Activated effector memory CD4-positive, alpha-beta T cell treated with anti-CD3 and anti-CD28 coated beads, Interleukin-2, amount 50 U/mL, for 16 hours (primary cell): Measurements from ENCODE around the gene TTC21B.
"Not testable (repeated sequence)": the region's sequence is repeated elsewhere in the genome, so short reads cannot be mapped to it uniquely, and the experiment has no call there.

ENCODE experiments used
- DNase-seq: peaks from one replicate; pipeline ENCODE4 v3.0.0-alpha.2; 2020

The TTC21B gene

DNA sequence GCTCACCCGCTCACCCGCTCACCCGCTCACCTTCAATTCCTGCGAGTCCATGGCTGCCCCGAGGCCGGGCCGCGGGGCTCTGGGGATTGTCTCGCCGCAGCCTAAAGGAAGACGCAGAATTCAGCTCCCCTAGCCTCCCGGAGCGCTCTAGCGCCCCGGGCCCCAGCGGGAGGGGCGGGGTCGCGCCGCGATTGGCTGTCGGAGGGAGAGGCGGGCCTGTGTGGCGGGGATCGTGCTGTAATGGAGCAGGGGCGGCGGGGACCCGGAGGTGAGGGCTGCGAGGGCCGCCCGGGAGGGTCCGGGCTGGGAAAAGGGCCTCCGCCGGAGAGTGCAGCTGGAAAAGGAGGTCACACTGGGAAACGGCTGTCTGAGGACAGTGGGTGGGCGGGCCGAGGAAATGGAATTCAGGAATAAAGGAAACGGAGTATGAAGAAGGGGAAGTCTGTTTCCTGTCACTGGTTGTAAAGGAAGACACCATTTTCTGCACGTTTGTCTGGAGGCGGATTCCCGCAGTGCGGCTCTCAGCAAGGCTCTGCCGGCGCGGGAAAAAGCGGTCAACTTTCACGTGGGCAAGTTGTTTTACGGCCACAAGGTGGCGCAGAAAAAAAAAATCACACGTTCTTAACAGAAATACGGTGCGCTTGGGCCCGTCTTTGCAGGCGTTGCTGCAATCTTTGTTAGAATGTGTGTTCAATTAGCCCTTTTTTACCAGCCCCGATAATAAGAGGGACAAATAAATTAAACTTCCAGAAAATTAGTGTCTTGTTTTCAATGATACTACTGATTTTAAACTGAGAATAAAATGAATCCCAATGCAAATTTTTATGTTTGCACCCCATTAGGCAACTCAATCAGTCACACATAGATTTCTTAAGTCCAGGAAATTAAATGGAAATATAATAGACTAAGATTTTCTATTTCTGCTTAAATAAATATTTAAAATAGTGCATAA is at the start of gene TTC21B:
TSS of gene TTC21B (minus strand) at position 122 of the 952 bp plus-strand sequence. CDS start at position 51, 71 bp downstream.
- DNase-seq: peak; percentile 98

DNA sequence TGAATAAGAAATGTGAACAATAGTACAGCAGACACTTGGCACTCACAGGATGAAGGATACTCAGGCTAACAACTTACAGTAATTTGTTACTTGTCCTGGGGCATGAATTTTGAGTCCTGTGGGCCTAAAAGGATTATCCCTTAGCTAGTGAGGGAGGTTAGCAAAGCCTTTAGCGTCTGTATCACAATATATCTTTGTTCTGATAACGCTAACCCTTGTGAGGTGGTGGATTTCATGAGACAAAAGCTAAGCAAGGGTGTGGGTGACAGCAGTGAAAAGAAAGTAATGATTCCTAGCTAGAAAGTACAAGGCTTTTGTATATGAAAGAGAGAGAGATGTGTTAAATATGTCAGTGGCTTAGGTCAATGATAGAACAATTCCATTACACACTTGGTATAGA is 46.8 kb upstream of the TTC21B start:
- DNase-seq: no peak

DNA sequence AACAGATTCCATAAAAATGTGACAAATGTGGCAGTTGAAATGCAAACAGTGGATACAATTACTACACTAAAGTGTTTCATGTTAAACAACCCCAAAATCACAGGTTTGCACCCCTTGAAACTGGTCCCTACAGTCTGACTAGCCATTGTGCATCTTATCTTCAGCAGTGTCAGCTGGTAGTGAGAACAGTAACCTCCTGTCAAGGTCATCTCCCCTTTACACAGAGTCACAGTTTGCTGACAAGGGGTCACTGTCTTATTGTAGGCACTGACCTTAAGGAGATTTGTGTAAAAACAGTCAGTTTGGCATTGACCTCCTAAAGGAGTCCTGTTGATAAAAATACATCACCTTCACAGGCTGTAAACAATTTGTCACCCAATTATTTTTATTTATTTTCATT is 37.3 kb upstream of the TTC21B start:
- DNase-seq: no peak

DNA sequence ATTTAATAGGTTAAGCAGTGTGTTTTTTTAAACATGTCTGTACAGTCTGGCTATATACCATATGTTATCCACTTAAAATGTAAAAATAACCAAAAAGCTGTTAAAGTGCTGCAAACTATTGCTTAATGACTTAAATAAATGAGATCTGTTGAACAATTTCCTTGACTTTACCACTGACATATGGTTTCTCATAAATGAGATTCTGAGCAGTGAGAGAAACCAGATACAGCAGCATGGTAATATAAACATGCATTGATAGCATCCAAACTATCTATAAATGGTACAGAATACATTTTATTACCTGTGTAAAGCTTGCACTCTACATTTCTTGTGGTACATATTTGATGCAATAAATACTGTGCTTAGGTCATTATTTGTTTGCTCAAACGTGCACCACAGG is 36.3 kb upstream of the TTC21B start:
- no peak for DNase-seq

DNA sequence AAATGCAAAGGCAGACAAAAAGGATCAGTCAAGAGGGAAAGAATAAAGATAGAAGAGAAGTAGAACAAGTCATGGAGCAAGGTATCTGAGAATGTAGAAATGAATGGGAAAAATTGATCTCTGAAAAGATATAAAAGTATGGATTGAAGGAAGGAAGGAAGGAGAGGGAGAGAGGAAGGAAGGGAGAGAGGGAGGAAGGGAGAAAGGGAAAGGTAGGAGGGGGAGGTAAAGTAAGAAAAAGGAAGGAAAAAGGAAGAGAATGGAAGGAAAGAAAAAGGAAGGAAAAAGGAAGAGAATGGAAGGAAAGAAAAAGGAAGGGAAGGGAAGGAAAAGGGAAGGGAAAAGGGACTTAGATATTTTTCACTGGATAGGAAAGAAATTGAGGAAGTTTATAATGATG is 31.5 kb upstream of the TTC21B start:
- DNase-seq: no peak

DNA sequence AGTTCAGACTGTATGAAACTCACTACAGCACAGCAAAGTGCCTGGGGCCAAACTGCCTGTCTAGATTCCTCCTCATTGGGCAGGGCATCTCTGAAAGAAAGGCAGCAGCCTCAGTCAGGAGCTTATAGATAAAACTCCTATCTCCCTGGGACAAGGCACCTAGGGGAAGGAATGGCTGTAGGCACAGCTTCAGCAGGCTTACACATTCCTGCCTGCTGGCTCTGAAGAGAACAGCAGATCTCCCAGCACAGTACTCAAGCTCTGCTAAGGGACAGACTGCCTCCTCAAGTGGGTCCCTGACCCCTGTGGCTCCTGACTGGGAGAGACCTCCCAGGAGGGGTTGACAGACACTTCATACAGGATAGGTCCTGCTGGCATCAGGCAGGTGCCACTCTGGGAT is 18.6 kb upstream of the TTC21B start:
- not testable (repeated sequence) for DNase-seq

DNA sequence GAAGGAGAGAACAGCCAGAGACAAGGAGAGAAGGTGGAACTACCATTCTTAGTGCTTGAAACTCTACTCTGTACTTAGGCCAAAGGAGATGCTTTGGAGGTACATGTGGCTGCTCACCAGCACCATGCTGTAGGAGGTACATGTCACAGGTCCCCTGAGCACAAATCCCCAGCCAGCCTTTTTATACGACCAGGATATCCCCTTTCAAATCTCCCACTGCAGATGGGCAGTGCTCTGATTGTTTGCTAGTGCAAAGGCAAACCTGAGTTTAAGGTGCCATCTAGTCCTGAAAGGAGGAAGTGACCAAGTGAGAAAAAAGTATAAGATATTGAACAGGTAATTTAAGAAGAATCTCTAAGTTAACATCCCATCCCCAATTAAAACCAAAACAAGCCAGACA is 17.1 kb upstream of the TTC21B start:
- no peak for DNase-seq

DNA sequence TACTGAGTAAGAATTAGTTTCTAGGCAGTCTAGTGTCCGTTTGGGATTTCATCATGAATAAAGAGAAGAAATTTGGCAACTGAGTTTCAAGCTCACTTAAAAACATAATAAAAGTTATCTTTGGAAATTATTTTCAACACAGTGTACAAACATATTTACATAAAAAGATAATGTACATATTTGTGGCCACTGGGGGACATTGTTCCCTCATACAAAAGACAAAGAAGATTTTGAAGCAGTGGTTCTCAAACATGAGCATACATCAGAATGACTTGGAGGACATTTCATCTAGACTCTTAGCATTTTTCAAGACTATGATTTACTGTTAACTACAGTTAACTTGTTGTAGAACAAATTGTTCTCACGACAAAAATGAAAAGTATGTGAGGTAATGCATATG is 15.7 kb upstream of the TTC21B start:
- DNase-seq: no peak

DNA sequence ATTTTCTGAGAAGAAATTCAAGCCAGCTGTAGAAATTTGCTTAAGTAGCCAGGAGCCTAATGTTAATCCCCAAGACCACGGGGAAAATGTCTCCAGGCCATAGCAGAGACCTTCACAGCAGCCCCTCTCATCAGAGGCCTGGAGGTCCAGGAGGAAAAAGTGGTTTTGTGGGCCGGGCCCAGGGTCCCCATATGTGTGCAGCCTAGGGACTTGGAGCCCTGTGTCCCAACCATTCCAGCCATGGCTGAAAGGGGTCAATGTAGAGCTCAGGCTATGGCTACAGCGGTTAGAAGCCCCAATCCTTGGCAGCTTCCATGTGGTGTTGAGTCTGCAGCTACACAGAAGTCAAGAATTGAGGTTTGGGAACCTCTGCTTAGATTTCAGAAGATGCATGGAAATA is 14.2 kb upstream of the TTC21B start:
- DNase-seq: no peak

DNA sequence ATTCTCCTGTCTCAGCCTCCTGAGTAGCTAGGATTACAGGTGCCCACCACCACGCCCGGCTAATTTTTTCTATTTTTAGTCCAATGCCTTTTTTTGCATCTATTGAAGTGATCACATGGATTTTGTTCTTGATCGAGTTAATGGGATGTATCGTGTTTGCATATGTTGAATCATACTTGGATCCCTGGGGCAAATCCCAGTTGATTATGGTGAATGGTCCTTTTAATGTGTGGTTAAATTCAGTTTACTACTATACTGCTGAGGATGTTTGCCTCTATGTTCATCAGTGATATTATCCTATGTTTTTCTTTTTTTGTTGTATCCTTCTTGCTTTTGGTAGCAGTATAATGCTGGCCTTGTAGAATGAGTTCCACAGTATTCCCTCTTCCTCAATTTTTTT is 8.2 kb upstream of the TTC21B start:
- no peak for DNase-seq

DNA sequence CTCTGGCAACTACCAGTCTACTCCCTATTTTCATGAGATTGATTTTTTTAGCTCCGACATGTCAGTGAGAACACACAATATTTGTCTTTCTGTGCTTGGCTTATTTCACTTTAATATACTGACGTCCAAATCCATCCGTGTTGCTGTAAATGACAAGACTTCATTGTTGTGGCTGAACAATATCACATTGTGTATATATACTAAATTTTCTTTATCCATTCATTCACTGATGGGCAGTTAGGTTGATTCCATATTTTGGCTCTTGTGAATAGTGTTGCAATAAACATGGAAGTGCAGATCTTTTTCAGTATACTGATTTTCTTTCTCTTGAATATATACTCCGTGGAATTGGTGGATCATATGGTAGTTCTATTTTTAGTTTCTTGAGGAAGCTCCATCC is 5.8 kb upstream of the TTC21B start:
- DNase-seq: no peak

DNA sequence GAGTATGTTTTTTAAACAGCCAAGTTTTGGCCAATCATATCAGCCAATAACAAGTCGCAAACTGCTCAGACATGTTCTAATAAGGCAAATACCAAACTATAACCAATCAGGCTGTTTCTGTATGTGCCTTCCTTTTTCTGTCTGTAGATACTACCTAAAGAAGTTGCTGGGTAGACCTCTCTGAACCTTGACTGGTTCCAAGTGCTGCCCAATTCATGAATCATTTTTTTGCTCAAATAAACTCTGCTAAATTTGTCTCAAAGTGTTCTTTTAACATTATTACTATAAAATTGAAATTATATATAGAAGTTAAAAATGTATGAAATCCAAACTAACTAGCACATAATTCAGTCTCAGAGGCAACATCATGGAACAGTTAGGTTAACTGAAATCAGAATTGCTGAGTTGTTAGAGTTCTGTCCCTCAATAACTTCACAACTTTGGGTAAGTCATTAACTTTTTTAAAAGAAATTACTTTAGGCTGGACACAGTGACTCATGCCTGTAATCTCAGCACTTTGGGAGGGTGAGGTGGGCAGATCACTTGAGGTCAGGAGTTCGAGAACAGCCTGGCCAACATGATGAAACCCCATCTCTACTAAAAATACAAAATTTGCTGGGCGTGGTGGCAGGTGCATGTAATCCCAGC is 4.9 kb upstream of the TTC21B start:
- no peak for DNase-seq

DNA sequence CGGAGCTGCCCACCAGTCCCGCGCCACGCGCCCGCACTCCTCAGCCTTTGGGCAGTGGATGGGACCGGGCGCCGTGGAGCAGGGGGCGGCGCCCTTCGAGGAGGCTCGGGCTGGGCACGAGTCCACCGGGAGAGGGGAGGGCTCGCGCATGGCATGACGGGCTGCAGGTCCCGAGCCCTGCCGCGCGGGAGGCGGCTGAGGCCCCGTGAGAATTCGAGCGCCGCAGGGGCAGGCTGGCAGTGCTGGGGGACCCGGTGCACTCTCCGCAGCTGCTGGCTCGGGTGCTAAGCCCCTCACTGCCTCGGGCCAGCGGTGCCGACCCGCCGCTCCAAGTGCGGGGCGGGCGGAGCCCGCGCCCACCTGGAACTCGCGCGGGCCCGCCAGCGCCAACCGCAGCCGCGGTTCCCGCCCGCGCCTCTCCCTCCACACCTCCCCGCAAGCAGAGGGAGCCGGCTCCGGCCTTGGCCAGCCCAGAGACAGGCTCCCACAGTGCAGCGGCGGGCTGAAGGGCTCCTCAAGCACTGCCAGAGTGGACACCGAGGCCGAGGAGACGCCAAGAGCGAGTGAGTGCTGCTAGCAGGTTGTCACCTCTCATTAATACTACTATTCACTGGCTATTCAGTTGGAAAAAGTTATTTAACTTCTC is 3.6 kb upstream of the TTC21B start:
- no peak for DNase-seq

DNA sequence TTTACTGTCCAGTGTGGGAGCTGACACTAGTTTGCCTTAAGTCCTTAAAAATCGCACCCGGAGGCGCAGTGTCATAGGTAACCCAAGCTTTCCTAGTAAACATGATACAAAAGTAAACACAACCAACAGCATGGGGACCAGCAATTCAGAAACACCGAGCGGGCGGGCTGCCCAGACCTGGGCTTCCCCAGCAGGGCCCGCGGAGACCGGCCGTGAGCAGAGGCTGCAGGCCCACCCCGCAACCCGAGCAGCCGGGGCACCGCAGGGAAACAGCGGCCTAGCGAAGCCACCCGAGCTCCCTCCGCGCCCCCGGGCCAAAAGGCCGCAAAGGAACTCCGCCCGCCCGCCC is 296 bp downstream of the TTC21B start:
- DNase-seq: no peak

DNA sequence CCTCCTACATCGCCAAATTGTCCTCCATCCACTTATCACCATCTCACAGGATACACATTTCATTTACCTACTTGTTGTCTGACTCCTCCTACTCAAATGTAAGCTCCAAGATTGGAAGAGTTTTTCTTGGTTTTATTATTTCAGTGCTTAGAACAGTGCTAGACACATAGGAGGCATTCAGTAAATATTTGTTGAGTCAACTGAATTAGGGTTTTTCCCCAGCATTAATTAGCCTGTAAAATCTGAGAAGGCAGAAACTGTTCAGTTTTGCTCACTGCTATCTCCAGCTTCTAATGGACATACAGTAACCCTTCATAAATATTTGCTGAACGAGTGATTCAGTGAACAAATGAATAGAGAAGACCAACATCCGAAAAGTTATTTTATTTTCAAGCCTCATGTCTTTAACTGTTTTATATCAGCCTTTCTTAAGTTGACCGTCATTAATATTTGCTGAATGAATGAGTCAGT is 800 bp downstream of the TTC21B start:
- DNase-seq: no peak

DNA sequence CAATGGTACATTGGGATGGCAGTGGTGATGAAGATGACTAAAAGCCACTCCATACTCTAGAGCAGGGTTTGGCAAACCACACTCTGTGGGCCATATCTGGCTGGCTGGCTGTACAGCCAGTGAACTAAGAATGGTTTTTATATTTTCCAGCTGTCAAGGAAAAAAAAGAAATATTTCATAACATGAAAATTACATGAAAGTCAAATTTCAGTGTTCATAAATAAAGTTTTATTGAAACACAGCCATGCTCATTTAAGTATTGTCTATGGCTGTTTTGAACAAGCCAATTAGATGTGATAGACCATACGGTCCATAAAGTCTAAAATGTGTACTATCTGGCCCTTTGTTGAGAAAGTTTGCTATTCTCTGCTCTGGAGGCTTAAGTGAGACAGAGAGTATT is 1.5 kb downstream of the TTC21B start:
- DNase-seq: no peak

DNA sequence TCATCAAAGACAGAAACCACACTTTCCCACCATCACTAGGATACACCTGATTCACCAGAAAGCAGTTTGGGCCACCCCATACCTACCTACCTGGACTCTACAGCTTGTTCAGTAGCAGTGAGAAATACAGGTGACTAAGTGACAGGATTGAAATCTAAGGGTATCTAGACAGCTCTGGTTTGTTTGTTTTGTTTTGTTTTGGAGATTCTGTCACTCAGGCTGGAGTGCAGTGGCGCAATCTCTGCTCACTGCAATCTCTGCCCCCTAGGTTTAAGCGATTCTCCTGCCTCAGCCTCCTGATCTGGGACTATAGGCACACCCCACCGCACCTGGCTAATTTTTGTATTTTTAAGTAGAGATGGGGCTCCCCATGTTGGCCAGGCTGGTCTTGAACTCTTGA is 3.1 kb downstream of the TTC21B start:
- DNase-seq: no peak

DNA sequence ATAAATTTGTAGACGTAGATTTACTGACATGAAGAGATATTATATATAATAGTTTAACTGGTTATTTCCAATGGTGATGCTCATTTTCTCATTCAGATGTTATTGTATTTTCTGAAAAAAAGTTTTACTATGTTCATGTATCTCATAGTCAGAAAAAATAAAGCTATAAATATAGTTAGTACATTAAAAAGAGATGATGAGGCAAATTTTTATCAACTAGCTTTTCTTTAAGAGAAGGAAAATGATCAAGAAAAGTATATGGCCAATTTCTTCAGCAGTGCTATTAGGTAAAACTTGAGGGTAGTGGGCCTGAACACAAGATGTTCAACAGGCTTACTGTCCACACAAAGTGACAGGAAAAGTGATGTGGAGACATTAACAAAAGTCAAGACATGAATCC is 11.7 kb downstream of the TTC21B start:
- no peak for DNase-seq

DNA sequence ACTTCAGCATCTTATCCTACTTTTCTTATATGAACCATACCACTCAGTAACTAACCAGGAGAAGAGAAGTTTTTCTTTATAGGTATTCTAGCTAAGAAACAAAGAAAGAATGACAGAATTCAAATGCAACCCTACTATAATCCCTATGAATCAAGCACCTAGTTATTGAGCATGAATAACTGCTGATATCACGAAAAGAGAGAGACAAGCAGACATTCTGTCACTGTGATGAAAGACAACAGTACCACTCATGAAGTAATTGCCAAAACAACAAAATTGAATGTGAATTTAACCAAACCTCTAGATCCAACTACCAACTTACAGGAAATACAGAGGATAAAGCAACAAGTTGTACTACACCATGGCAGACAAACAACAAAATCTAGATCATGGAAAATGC is 15.3 kb downstream of the TTC21B start:
- DNase-seq: no peak

DNA sequence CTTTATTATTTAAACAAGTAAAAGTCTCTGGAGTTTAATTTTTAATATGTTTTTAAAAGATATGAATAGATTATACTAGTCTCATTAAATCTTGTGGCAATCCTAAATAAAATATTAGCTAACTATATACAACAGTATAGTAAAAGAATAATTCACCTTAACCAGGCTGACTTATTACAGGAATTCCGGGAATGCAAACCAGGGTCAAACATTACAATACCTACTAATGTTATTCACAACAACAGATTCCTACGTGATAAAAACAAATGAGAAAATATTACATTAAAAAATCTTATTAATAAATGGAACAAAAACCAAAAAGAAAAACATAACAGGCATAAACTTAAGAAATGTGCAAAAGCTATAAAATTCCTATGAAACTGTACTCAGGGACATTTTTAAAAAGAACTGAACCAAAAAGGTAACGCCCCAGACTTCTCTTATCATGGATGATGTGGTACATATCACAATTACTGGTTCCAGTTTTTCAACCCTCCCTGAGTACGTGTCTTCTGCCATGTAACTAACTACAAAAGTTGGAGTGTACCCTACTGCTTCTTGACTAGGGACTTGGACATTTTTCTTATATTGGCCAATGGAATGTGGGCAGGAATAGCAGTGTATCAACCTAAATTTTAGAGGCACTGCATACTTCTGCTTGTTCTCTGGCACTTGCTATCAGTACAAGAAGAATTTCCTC is 20.2 kb downstream of the TTC21B start:
- no peak for DNase-seq

DNA sequence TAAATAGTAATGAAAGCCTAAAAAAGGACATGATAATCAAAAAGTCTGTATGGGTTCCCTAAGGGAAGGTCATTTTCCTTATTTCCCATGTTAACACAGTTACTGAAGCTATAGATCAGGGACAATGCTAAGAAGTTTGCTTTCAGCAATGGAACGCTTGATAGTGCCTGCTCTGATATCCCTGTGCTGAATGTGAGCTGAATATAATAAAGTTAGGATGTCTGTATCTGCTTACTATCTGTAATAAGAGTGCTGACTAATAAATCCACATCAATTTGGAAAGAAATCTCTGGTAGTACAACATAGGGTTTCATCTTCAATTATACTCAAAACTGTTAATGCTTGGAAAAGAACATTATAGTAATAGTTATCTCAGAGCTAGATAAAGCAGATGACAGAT is 25.8 kb downstream of the TTC21B start:
- DNase-seq: no peak

DNA sequence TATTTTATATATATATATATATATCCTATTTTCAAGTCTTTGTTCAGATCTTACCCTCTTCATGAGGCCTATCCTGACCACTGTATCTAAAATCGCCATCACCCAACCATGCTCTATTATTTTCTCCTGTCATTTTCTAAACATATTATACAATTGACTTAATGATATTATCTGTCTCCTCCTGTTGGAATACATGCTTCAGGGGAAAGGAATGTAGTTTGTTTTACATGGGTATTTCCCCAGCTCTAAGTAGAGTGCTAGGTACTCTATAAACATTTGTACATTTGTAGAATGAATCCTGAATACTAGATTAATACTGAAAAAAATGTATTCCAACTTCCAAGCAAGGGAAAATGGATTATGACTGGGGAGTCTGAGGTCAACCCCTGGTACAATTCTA is 26.2 kb downstream of the TTC21B start:
- no peak for DNase-seq

DNA sequence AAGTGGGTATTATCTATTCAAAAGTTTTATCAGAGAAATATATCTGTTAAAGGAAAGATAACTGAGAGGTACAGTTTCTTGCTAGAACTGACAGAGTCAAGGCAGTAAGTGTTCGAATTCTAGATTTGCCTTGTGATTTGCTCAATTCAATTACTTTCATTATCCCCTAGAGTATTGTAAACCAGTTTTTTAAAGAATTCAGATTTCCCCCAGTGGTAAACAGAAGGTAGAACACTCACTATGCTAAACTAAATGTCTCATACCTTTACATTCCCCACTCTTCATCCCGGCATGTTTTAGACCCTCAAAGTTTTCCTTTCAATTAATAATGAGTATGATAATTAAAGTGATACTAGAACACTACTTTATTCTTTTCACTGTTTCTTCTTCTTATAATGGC is 28.6 kb downstream of the TTC21B start:
- no peak for DNase-seq
